Measurements from ENCODE around the gene NTSR1.

- no peak for TF ChIP-seq CTCF (IDR thresholded peaks at IDR 0.05)
- TF ChIP-seq POLR2A (IDR thresholded peaks at IDR 0.05): no peak
Observed at GRCh38 chr20:62692176-62692575, 16.5 kb upstream of the NTSR1 start.
